Activated naive CD8-positive, alpha-beta T cell (primary cell): ENCODE results near the gene HOGA1.
"Not testable (repeated sequence)": the region's sequence is repeated elsewhere in the genome, so short reads cannot be mapped to it uniquely, and the experiment has no call there.

Source experiments
- H3K27ac Mint-ChIP-seq: one replicate; pipeline ENCODE4 v1.8.0; 2021; ENCODE audit warnings: mixed read lengths
- H3K27me3 Mint-ChIP-seq: one replicate; pipeline ENCODE4 v1.8.0; 2021; ENCODE audit warnings: mixed read lengths
- H3K36me3 Mint-ChIP-seq: one replicate; pipeline ENCODE4 v1.8.0; 2021; ENCODE audit warnings: mixed read lengths
- H3K4me1 Mint-ChIP-seq: one replicate; pipeline ENCODE4 v1.8.0; 2021; ENCODE audit warnings: low read depth, mixed read lengths
- H3K4me3 Mint-ChIP-seq: one replicate; pipeline ENCODE4 v1.8.0; 2021; ENCODE audit warnings: mild to moderate bottlenecking, mixed read lengths
- H3K9me3 Mint-ChIP-seq: one replicate; pipeline ENCODE4 v1.8.0; 2021; ENCODE audit warnings: low read depth, mixed read lengths

HOGA1 gene

DNA sequence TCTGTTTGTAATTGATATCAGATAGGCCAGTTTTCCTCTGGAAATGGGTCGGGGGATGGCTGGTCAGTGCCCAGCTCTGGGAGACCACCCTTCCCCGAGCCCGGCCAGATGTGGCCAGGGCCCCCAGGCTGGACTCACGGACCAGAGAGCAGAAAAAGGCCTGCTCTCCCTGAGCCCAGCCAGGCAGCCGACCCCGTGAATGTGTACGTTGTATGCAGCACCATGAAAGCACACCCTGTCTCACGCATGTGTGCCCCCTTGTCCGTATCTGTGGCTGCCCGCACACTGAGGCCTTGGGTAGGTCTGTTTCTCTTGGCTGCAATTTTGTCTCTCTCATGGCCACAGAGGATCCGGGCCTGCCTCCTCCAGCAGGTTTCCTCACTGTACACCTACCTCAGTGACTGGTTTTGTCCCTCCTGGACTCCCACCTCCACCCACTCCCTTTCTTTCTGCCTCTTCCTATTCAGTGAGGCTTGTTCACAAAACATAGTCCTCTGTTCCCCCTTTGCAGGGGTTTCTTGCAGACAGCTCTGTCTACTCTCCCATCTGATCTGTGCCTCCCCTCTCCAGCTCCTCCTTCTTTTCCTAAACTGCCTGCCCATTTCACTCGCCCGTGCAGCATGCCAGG, 35.2 kb upstream of the HOGA1 start:
- H3K27me3 Mint-ChIP-seq = no peaks in the 10 kb centered on the region
- H3K9me3 Mint-ChIP-seq = no peaks in the 10 kb centered on the region
- no peak overlapping the region for H3K27ac Mint-ChIP-seq
- H3K36me3 Mint-ChIP-seq = no peaks in the 10 kb centered on the region
- H3K4me3 Mint-ChIP-seq = no peak overlapping the region
- H3K4me1 Mint-ChIP-seq = no peaks in the 10 kb centered on the region

GRCh38 chr10:97549587-97550322, 34.4 kb upstream of the HOGA1 start:
- no peaks in the 10 kb centered on the region for H3K36me3 Mint-ChIP-seq
- no peaks in the 10 kb centered on the region for H3K9me3 Mint-ChIP-seq
- H3K27ac Mint-ChIP-seq = no peak overlapping the region
- H3K4me3 Mint-ChIP-seq = no peak overlapping the region
- H3K27me3 Mint-ChIP-seq = no peaks in the 10 kb centered on the region
- no peaks in the 10 kb centered on the region for H3K4me1 Mint-ChIP-seq

DNA sequence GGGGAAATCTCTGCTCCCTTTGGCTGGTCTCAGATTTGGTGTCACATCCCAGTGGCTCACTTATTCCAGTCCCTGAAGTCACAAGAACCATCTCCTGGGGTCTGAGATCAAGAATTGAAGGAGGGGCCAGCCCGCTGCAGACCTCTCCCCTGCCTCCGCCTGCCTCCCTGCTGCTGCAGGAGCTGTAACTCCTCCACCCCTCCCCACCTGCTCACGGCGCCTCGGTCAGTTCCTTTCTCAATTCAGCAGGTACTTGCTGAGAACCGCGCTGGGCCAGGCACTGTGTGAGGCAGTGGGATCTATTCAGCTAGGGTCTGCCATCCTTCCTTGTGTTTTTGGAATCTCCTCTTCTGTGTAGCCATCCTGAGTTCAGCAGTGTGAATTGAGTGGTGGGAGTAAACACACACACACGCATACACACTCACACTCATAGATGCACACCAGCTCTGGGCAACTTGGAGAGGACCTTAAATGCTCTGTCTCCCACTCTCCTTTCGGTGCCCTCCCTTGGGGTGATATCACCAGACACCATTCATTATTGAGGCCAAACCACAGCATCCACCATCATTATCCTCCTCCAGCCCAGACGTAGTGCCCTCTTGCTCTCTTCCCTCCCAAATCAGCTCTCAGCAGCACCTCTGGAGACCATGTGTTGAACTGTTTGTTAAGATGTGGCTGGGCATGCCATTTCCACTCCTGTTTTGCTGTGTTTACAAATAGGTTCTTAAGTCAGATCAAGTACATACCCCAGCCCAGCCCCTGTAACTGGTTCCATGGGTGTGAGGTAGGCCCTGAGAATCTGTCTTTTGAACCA, 33.6 kb upstream of the HOGA1 start:
- Mint-ChIP-seq H3K36me3 (no peaks in the 10 kb centered on the region), H3K4me3 (no peak overlapping the region), H3K27me3 (no peaks in the 10 kb centered on the region), H3K27ac (no peak overlapping the region), H3K4me1 (no peaks in the 10 kb centered on the region), H3K9me3 (no peaks in the 10 kb centered on the region)

DNA sequence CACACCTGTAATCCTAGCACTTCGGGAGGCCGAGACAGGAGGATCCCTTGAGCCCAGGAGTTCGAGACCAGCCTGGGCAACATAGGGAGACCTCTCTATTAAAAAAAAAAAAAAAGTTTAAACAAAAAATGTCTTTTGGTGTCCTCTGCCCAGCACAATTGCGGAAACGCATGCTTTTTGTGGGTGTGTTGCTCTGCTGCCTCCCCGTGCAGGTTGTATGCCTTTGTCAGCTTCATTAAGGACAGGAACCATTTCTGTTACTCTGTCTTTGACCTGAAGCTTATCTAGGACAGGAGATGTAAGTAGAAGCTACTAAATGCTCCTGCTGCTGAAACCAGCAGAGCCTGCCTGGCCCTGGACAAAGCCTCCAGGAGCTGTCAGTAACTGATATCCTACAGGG, 32.9 kb upstream of the HOGA1 start:
- no peaks in the 10 kb centered on the region for H3K36me3 Mint-ChIP-seq
- no peak overlapping the region for H3K27ac Mint-ChIP-seq
- no peaks in the 10 kb centered on the region for H3K9me3 Mint-ChIP-seq
- H3K4me3 Mint-ChIP-seq = no peak overlapping the region
- no peaks in the 10 kb centered on the region for H3K27me3 Mint-ChIP-seq
- no peaks in the 10 kb centered on the region for H3K4me1 Mint-ChIP-seq

GRCh38 chr10:97553575-97554031, 30.6 kb upstream of the HOGA1 start:
- no peaks in the 10 kb centered on the region for H3K36me3 Mint-ChIP-seq
- no peaks in the 10 kb centered on the region for H3K9me3 Mint-ChIP-seq
- H3K27ac Mint-ChIP-seq = no peak overlapping the region
- H3K4me3 Mint-ChIP-seq = no peak overlapping the region
- no peaks in the 10 kb centered on the region for H3K4me1 Mint-ChIP-seq
- no peaks in the 10 kb centered on the region for H3K27me3 Mint-ChIP-seq

GRCh38 chr10:97554336-97554735, 29.9 kb upstream of the HOGA1 start:
- not testable (repeated sequence) for H3K27me3 Mint-ChIP-seq, H3K27ac Mint-ChIP-seq, H3K4me1 Mint-ChIP-seq, H3K36me3 Mint-ChIP-seq, H3K4me3 Mint-ChIP-seq, H3K9me3 Mint-ChIP-seq

DNA sequence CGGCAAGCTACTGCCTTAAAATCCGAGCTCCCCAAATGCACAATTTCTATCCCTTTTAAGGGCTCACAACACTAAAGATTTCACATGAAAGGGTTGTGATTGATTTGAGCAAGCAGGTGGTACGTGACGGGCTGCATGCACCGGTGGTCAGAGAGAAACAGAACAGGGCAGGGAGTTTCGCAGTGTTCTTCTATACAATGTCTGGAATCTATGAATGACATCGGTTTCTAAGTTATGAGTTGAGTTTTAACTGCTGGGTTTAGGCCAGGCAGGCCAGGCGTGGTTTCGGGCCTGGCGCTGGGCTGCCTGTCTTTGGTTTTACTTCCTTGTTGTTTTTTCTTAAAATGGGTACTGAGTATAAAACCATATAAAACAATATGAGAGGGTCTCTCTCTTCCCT, 28.6 kb upstream of the HOGA1 start:
- H3K4me3 Mint-ChIP-seq, H3K9me3 Mint-ChIP-seq, H3K27ac Mint-ChIP-seq, H3K27me3 Mint-ChIP-seq, H3K4me1 Mint-ChIP-seq, H3K36me3 Mint-ChIP-seq: not testable (repeated sequence)

DNA sequence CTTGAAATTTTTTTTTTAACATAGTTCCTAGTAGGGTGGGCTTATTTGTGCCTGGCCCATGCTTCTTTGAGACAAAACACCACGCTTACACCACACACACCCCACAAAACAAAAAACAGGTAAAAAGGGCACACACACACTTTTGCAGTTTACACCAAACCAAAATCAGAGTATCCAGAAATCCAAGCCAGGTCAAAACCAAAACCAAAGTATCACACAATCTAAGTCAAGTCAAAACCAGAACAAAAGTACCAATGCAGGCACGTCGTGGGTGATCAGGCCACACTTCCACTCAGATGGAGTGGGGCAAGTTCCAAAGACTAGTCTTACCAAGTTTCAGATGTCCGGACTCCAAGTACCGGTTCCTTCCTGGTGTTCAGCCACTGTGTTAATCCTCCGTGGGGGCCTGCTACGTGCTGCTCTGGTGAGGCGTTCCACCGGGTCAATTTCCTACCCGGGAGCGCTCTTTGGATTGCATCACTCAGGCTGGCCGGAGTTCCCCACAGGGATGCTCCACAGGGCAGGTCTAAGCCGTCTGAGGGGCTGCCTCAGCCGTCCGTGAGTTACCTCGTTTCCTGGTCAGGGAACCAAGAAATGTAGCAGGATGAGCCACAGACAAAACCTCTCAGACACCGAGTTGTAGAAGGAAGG, 23.3 kb upstream of the HOGA1 start:
- not testable (repeated sequence) for H3K4me1 Mint-ChIP-seq, H3K27ac Mint-ChIP-seq

DNA sequence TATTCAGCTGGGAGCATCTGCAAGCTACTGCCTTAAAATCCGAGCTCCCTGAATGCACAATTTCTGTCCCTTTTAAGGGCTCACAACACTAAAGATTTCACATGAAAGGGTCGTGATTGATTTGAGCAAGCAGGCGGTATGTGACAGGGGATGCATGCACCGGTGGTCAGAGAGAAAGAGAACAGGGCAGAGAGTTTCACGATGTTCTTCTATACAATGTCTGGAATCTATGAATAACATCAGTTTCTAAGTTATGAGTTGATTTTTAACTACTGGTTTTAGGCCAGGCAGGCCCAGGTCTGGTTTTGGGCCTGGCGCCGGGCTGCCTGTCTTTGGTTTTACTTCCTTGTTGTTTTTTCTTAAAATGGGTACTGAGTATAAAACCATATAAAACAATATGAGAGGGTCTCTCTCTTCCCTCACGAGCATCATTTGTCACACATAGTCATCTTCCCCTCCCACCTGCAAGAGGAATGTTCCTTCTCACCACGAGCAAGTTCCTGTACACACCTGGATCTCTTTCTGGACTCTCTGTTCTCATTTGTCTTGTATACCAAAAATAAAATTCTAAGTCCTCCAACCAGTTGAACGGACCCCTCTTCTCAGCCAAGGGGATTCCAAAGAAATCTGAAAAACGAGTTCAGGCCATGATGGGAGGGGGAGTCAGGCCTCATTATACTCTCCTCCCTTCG, 22.7 kb upstream of the HOGA1 start:
- not testable (repeated sequence) for H3K9me3 Mint-ChIP-seq, H3K27ac Mint-ChIP-seq, H3K4me1 Mint-ChIP-seq, H3K36me3 Mint-ChIP-seq, H3K4me3 Mint-ChIP-seq, H3K27me3 Mint-ChIP-seq

More for the DNA sequence above, 23.3 kb upstream of the HOGA1 start:
- not testable (repeated sequence) for H3K4me3 Mint-ChIP-seq, H3K9me3 Mint-ChIP-seq, H3K36me3 Mint-ChIP-seq, H3K27me3 Mint-ChIP-seq

DNA sequence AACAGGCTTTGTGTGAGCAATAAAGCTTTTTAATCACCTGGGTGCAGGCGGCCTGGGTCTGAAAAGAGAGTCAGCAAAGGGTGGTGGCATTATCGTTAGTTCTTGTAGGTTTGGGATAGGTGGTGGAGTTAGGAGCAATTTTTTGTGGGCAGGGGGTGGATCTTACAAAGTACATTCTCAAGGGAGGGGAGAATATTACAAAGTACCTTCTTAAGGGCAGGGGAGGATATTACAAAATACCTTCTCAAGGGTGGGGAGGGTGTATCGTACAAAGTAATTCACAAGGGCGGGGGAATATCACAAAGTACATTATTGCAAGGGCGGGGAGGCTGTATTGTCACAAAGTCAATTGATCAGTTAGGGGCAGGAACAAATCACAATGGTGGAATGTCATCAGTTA, 21.9 kb upstream of the HOGA1 start:
- not testable (repeated sequence) for H3K4me1 Mint-ChIP-seq, H3K9me3 Mint-ChIP-seq, H3K36me3 Mint-ChIP-seq, H3K27ac Mint-ChIP-seq, H3K4me3 Mint-ChIP-seq, H3K27me3 Mint-ChIP-seq

- Mint-ChIP-seq H3K27me3 (no peaks in the 10 kb centered on the region), H3K9me3 (no peaks in the 10 kb centered on the region), H3K4me3 (no peak overlapping the region), H3K4me1 (no peaks in the 10 kb centered on the region), H3K27ac (no peak overlapping the region), H3K36me3 (no peaks in the 10 kb centered on the region)
Measured at GRCh38 chr10:97563337-97563736, 20.9 kb upstream of the HOGA1 start.

DNA sequence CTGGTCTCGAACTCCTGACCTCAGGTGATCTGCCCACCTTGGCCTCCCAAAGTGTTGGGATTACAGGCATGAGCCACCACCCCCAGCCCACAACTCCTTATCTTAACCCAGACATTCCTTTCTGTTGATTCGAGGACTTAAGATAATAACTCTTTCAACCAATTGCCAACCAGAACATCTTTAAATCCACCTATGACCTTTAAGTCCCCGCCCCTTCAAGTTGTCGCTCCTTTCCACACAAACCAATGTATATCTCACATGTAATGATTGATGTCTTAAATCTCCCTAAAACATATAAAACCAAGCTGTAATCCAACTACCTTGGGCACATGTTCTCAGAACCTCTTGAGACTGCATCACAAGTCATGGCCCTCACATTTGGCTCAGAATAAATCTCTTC, 19.4 kb upstream of the HOGA1 start:
- no peaks in the 10 kb centered on the region for H3K9me3 Mint-ChIP-seq
- H3K27ac Mint-ChIP-seq = no peak overlapping the region
- H3K36me3 Mint-ChIP-seq = peaks cover 3% of the 10 kb centered on the region
- H3K4me1 Mint-ChIP-seq = no peaks in the 10 kb centered on the region
- H3K4me3 Mint-ChIP-seq = no peak overlapping the region
- H3K27me3 Mint-ChIP-seq = no peaks in the 10 kb centered on the region

GRCh38 chr10:97566336-97566996, 17.7 kb upstream of the HOGA1 start:
- Mint-ChIP-seq H3K9me3 (no peaks in the 10 kb centered on the region), H3K4me1 (no peaks in the 10 kb centered on the region), H3K4me3 (no peak overlapping the region), H3K27ac (no peak overlapping the region), H3K36me3 (peaks cover 3% of the 10 kb centered on the region), H3K27me3 (no peaks in the 10 kb centered on the region)

DNA sequence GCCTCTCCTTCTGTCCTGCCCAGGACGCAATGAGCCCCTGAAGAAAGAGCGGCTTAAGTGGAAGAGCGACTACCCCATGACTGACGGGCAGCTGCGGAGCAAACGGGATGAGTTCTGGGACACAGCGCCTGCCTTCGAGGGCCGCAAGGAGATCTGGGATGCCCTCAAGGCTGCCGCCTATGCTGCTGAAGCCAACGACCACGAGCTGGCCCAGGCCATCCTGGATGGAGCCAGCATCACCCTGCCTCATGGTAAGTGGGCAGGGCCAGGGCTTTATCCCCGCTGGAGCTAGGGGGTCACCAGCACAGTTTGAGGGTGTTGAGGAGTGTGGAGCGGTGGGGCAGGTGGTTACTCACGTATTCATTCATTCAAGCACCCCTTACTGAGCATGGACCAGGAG, 16.3 kb upstream of the HOGA1 start:
- H3K9me3 Mint-ChIP-seq = no peaks in the 10 kb centered on the region
- no peaks in the 10 kb centered on the region for H3K27me3 Mint-ChIP-seq

More for the DNA sequence above, 16.3 kb upstream of the HOGA1 start:
- Mint-ChIP-seq H3K36me3 (peaks cover 3% of the 10 kb centered on the region), H3K4me3 (no peak overlapping the region), H3K4me1 (no peaks in the 10 kb centered on the region), H3K27ac (no peak overlapping the region)
